ENCODE measurements around the gene AMBP. TPM values are rescaled to one million over a fixed set of nuclear protein-coding genes. Genes with fewer than 3 reads are reported as not detected.
A peak's percentile ranks its signal among the peaks of the same experiment; 100 is the strongest.

Gene AMBP
- total and polyA plus RNA-seq, 4 donors, result 3,440 to 6,678 (median 4,863) TPM

GRCh38 chr9:114061830-114062474 lies 16.1 kb downstream of the AMBP start:
- Histone ChIP-seq H3K9me3 (ENCODE audit: control insufficient read depth in 4 of 4, low read length in 3 of 4) (no peaks in the 10 kb centered on the region), H3K9ac (ENCODE audit: low read depth in 1 of 2, low read length in 2 of 2) (no peak overlapping the region), H3K4me1 (ENCODE audit: control insufficient read depth in 4 of 4, insufficient read depth in 4 of 4, low read length in 3 of 4) (peaks cover 0 to 22% (median 4%) of the 10 kb centered on the region in 4 donors), H3K27me3 (ENCODE audit: control insufficient read depth in 4 of 4, insufficient read depth in 4 of 4, low read length in 3 of 4) (no peaks in the 10 kb centered on the region), H3K4me3 (ENCODE audit: low read depth in 1 of 3, low read length in 3 of 3) (no peak overlapping the region), H3K27ac (ENCODE audit: low read depth in 1 of 2, low read length in 2 of 2) (peak overlapping the region in 1 of 2 donors; percentile 17), H3K36me3 (ENCODE audit: control insufficient read depth in 4 of 4, insufficient read depth in 3 of 4, low read depth in 1 of 4, low read length in 3 of 4) (peaks cover 14 to 59% (median 48%) of the 10 kb centered on the region in 4 donors)
- TF ChIP-seq HNF4A (conservative IDR thresholded peaks at IDR 0.05) (peak; percentile 12 to 28), RXRA (IDR thresholded peaks at IDR 0.05) (peak in 1 of 2 donors; percentile 17), EGR1 (IDR thresholded peaks at IDR 0.05; ENCODE audit: low read depth in 2 of 2) (no peak), SP1 (IDR thresholded peaks at IDR 0.05) (no peak), NR2F2 (IDR thresholded peaks at IDR 0.05) (no peak), HNF4G (IDR thresholded peaks at IDR 0.05) (no peak), REST (IDR thresholded peaks at IDR 0.05) (no peak), YY1 (IDR thresholded peaks at IDR 0.05) (no peak), ZBTB33 (IDR thresholded peaks at IDR 0.05) (no peak), TAF1 (conservative IDR thresholded peaks at IDR 0.05) (no peak)
- WGBS, result 30% methylated on average over 4 of the region's 4 CpGs
- no peak for DNase-seq (ENCODE audit: low spot score)

GRCh38 chr9:114061292-114061691 lies 16.8 kb downstream of the AMBP start:
- WGBS, result 94% methylated on average over 12 of the region's 12 CpGs
- TF ChIP-seq ZBTB33 (IDR thresholded peaks at IDR 0.05) (no peak), JUND (IDR thresholded peaks at IDR 0.05) (no peak), REST (IDR thresholded peaks at IDR 0.05) (no peak), RXRA (IDR thresholded peaks at IDR 0.05) (no peak), NR2F2 (IDR thresholded peaks at IDR 0.05) (no peak), YY1 (IDR thresholded peaks at IDR 0.05) (no peak), CTCF (IDR thresholded peaks at IDR 0.05; ENCODE audit: low read depth, low read length, missing input control) (no peak), SP1 (IDR thresholded peaks at IDR 0.05) (no peak), HNF4G (IDR thresholded peaks at IDR 0.05) (no peak), HNF4A (conservative IDR thresholded peaks at IDR 0.05) (no peak), MAX (IDR thresholded peaks at IDR 0.05) (no peak), TAF1 (conservative IDR thresholded peaks at IDR 0.05) (no peak), EGR1 (IDR thresholded peaks at IDR 0.05; ENCODE audit: low read depth in 2 of 2) (no peak), FOXA2 (IDR thresholded peaks at IDR 0.05) (no peak), RAD21 (IDR thresholded peaks at IDR 0.05) (no peak), FOXA1 (IDR thresholded peaks at IDR 0.05) (no peak), ATF3 (IDR thresholded peaks at IDR 0.05) (no peak)

More at GRCh38 chr9:114061292-114061691, 16.8 kb downstream of the AMBP start:
- Histone ChIP-seq H3K4me3 (ENCODE audit: low read depth in 1 of 3, low read length in 3 of 3) (no peak overlapping the region), H3K4me1 (ENCODE audit: control insufficient read depth in 4 of 4, insufficient read depth in 4 of 4, low read length in 3 of 4) (peaks cover 0 to 19% (median 3%) of the 10 kb centered on the region in 4 donors), H3K9ac (ENCODE audit: low read depth in 1 of 2, low read length in 2 of 2) (no peak overlapping the region), H3K9me3 (ENCODE audit: control insufficient read depth in 4 of 4, low read length in 3 of 4) (no peaks in the 10 kb centered on the region), H3K36me3 (ENCODE audit: control insufficient read depth in 4 of 4, insufficient read depth in 3 of 4, low read depth in 1 of 4, low read length in 3 of 4) (peaks cover 14 to 54% (median 46%) of the 10 kb centered on the region in 4 donors), H3K27ac (ENCODE audit: low read depth in 1 of 2, low read length in 2 of 2) (no peak overlapping the region), H3K27me3 (ENCODE audit: control insufficient read depth in 4 of 4, insufficient read depth in 4 of 4, low read length in 3 of 4) (no peaks in the 10 kb centered on the region)
- no peak for DNase-seq (ENCODE audit: low spot score)
